ENCODE data around the gene CPNE7.

The CPNE7 gene

GRCh38 chr16:89619840-89620239, 44.3 kb downstream of the CPNE7 start:
- Histone ChIP-seq H3K4me2 (ENCODE audit: low read depth, low read length, poor library complexity, severe bottlenecking) (no peak overlapping the region), H3K4me3 (ENCODE audit: low read length, poor library complexity, severe bottlenecking) (no peak overlapping the region), H3K9me2 (replicated peaks; ENCODE audit: low read depth, low read length) (no peaks in the 10 kb centered on the region), H3K9me3 (ENCODE audit: insufficient read depth, low read depth, low read length) (no peaks in the 10 kb centered on the region), H3K79me2 (ENCODE audit: insufficient read depth, low read length) (no peaks in the 10 kb centered on the region), H3F3A (ENCODE audit: low read depth) (no peaks in the 10 kb centered on the region), H4K20me1 (ENCODE audit: insufficient read depth, low read length, poor library complexity, severe bottlenecking) (no peaks in the 10 kb centered on the region), H3K36me3 (ENCODE audit: insufficient read depth, low read length) (no peaks in the 10 kb centered on the region), H3K9ac (ENCODE audit: low read depth, low read length, poor library complexity, severe bottlenecking) (no peak overlapping the region), H2AFZ (ENCODE audit: low read length) (no peak overlapping the region), H3K4me1 (ENCODE audit: insufficient read depth, low read length, poor library complexity, severe bottlenecking) (peaks cover 7% of the 10 kb centered on the region), H3K27me3 (ENCODE audit: insufficient read depth, low read length, poor library complexity, severe bottlenecking) (no peaks in the 10 kb centered on the region)
- no peak for TF ChIP-seq CTCF (conservative IDR thresholded peaks at IDR 0.05; ENCODE audit: low read length)
- TF ChIP-seq EZH2phosphoT487 (IDR thresholded peaks at IDR 0.05; ENCODE audit: borderline replicate concordance) = no peak

GRCh38 chr16:89620406-89620841, 44.9 kb downstream of the CPNE7 start:
- Histone ChIP-seq H3K4me3 (ENCODE audit: low read length, poor library complexity, severe bottlenecking) (no peak overlapping the region), H4K20me1 (ENCODE audit: insufficient read depth, low read length, poor library complexity, severe bottlenecking) (no peaks in the 10 kb centered on the region), H3F3A (ENCODE audit: low read depth) (no peaks in the 10 kb centered on the region), H3K9me2 (replicated peaks; ENCODE audit: low read depth, low read length) (no peaks in the 10 kb centered on the region), H3K9ac (ENCODE audit: low read depth, low read length, poor library complexity, severe bottlenecking) (no peak overlapping the region), H3K4me2 (ENCODE audit: low read depth, low read length, poor library complexity, severe bottlenecking) (no peak overlapping the region), H3K79me2 (ENCODE audit: insufficient read depth, low read length) (no peaks in the 10 kb centered on the region), H3K4me1 (ENCODE audit: insufficient read depth, low read length, poor library complexity, severe bottlenecking) (peaks cover 7% of the 10 kb centered on the region), H3K27me3 (ENCODE audit: insufficient read depth, low read length, poor library complexity, severe bottlenecking) (no peaks in the 10 kb centered on the region), H3K36me3 (ENCODE audit: insufficient read depth, low read length) (no peaks in the 10 kb centered on the region), H2AFZ (ENCODE audit: low read length) (no peak overlapping the region), H3K9me3 (ENCODE audit: insufficient read depth, low read depth, low read length) (no peaks in the 10 kb centered on the region)
- no peak for TF ChIP-seq EZH2phosphoT487 (IDR thresholded peaks at IDR 0.05; ENCODE audit: borderline replicate concordance)
- no peak for TF ChIP-seq CTCF (conservative IDR thresholded peaks at IDR 0.05; ENCODE audit: low read length)

GRCh38 chr16:89621136-89621697, 45.7 kb downstream of the CPNE7 start:
- Histone ChIP-seq H3K9me2 (replicated peaks; ENCODE audit: low read depth, low read length) (no peaks in the 10 kb centered on the region), H3K9ac (ENCODE audit: low read depth, low read length, poor library complexity, severe bottlenecking) (no peak overlapping the region), H2AFZ (ENCODE audit: low read length) (no peak overlapping the region), H3K79me2 (ENCODE audit: insufficient read depth, low read length) (no peaks in the 10 kb centered on the region), H3K36me3 (ENCODE audit: insufficient read depth, low read length) (no peaks in the 10 kb centered on the region), H4K20me1 (ENCODE audit: insufficient read depth, low read length, poor library complexity, severe bottlenecking) (no peaks in the 10 kb centered on the region), H3K4me1 (ENCODE audit: insufficient read depth, low read length, poor library complexity, severe bottlenecking) (peaks cover 7% of the 10 kb centered on the region), H3K9me3 (ENCODE audit: insufficient read depth, low read depth, low read length) (no peaks in the 10 kb centered on the region), H3F3A (ENCODE audit: low read depth) (no peaks in the 10 kb centered on the region), H3K27me3 (ENCODE audit: insufficient read depth, low read length, poor library complexity, severe bottlenecking) (no peaks in the 10 kb centered on the region), H3K4me2 (ENCODE audit: low read depth, low read length, poor library complexity, severe bottlenecking) (no peak overlapping the region), H3K4me3 (ENCODE audit: low read length, poor library complexity, severe bottlenecking) (no peak overlapping the region)
- no peak for TF ChIP-seq EZH2phosphoT487 (IDR thresholded peaks at IDR 0.05; ENCODE audit: borderline replicate concordance)
- no peak for TF ChIP-seq CTCF (conservative IDR thresholded peaks at IDR 0.05; ENCODE audit: low read length)
